ENCODE data around the gene GPC3.

The GPC3 gene

GRCh38 chrX:133523081-133523487, 462.3 kb downstream of the GPC3 start:
- H2AFZ ChIP-seq (ENCODE audit: low read length): no peak overlapping the region
- H2BK120ac ChIP-seq (ENCODE audit: low read depth, low read length): no peak overlapping the region
- no peak overlapping the region for H3K23ac ChIP-seq (ENCODE audit: low read depth, low read length, poor library complexity)
- H3K27ac ChIP-seq (replicated peaks; ENCODE audit: low read length): no peak overlapping the region
- no peaks in the 10 kb centered on the region for H3K9me3 ChIP-seq (replicated peaks in 1 of 2; ENCODE audit: control insufficient read depth in 2 of 2, insufficient read depth in 1 of 2, low read depth in 1 of 2, low read length in 2 of 2)
- no peak overlapping the region for H4K8ac ChIP-seq (ENCODE audit: low read depth, low read length)
- no peak overlapping the region for H2BK15ac ChIP-seq (ENCODE audit: low read length)
- H2AK5ac ChIP-seq (ENCODE audit: low read depth, low read length): no peak overlapping the region
- no peak overlapping the region for H4K91ac ChIP-seq (ENCODE audit: low read depth, low read length, poor library complexity)
- no peak overlapping the region for H3K4me2 ChIP-seq (ENCODE audit: insufficient read depth, low read length, poor library complexity, severe bottlenecking)
- no peak overlapping the region for H3K14ac ChIP-seq (ENCODE audit: low read length)
- no peak overlapping the region for H3K18ac ChIP-seq (ENCODE audit: low read length)
- H3K4me3 ChIP-seq (ENCODE audit: low read length in 2 of 2): no peak overlapping the region
- WGBS, 2 donors (ENCODE audit: extremely low coverage in 2 of 2, insufficient read length in 2 of 2, insufficient replicate concordance in 1 of 2): no CpG with 5 or more reads among the region's 5 CpGs
- H3K4ac ChIP-seq (ENCODE audit: low read length): no peak overlapping the region
- H3K4me1 ChIP-seq (ENCODE audit: control insufficient read depth in 2 of 2, insufficient read depth in 1 of 2, low read depth in 1 of 2, low read length in 2 of 2): no peaks in the 10 kb centered on the region
- H2BK5ac ChIP-seq (ENCODE audit: low read length): no peak overlapping the region
- H3K9ac ChIP-seq (ENCODE audit: low read depth, low read length, poor library complexity): no peak overlapping the region
- DNase-seq (ENCODE audit: low spot score): no peak
- no peaks in the 10 kb centered on the region for H3K36me3 ChIP-seq (replicated peaks in 1 of 2; ENCODE audit: control insufficient read depth in 2 of 2, insufficient read depth in 2 of 2, low read length in 2 of 2)
- no peaks in the 10 kb centered on the region for H3K27me3 ChIP-seq (ENCODE audit: control insufficient read depth in 3 of 3, insufficient read depth in 3 of 3, low read depth in 1 of 3, low read length in 3 of 3)
- H2BK12ac ChIP-seq (ENCODE audit: low read length): no peak overlapping the region
- H3K79me1 ChIP-seq (ENCODE audit: low read depth, low read length): no peaks in the 10 kb centered on the region

- Histone ChIP-seq H3K79me1 (ENCODE audit: low read depth, low read length) (no peaks in the 10 kb centered on the region), H4K8ac (ENCODE audit: low read depth, low read length) (no peak overlapping the region), H2BK15ac (ENCODE audit: low read length) (no peak overlapping the region), H3K27me3 (ENCODE audit: control insufficient read depth in 3 of 3, insufficient read depth in 3 of 3, low read depth in 1 of 3, low read length in 3 of 3) (no peaks in the 10 kb centered on the region), H4K91ac (ENCODE audit: low read depth, low read length, poor library complexity) (no peak overlapping the region), H2BK12ac (ENCODE audit: low read length) (no peak overlapping the region), H3K4me1 (ENCODE audit: control insufficient read depth in 2 of 2, insufficient read depth in 1 of 2, low read depth in 1 of 2, low read length in 2 of 2) (no peaks in the 10 kb centered on the region), H2AK5ac (ENCODE audit: low read depth, low read length) (no peak overlapping the region), H3K14ac (ENCODE audit: low read length) (no peak overlapping the region), H2BK120ac (ENCODE audit: low read depth, low read length) (no peak overlapping the region), H3K4me3 (ENCODE audit: low read length in 2 of 2) (no peak overlapping the region), H2AFZ (ENCODE audit: low read length) (no peak overlapping the region), H3K23ac (ENCODE audit: low read depth, low read length, poor library complexity) (no peak overlapping the region), H3K4me2 (ENCODE audit: insufficient read depth, low read length, poor library complexity, severe bottlenecking) (no peak overlapping the region), H3K27ac (replicated peaks; ENCODE audit: low read length) (no peak overlapping the region), H3K9me3 (replicated peaks in 1 of 2; ENCODE audit: control insufficient read depth in 2 of 2, insufficient read depth in 1 of 2, low read depth in 1 of 2, low read length in 2 of 2) (no peaks in the 10 kb centered on the region), H3K36me3 (replicated peaks in 1 of 2; ENCODE audit: control insufficient read depth in 2 of 2, insufficient read depth in 2 of 2, low read length in 2 of 2) (no peaks in the 10 kb centered on the region), H2BK5ac (ENCODE audit: low read length) (no peak overlapping the region), H3K18ac (ENCODE audit: low read length) (no peak overlapping the region), H3K9ac (ENCODE audit: low read depth, low read length, poor library complexity) (no peak overlapping the region), H3K4ac (ENCODE audit: low read length) (no peak overlapping the region)
- DNase-seq (ENCODE audit: low spot score): no peak
- no CpG with 5 or more reads among the region's 3 CpGs for WGBS, 2 donors (ENCODE audit: extremely low coverage in 2 of 2, insufficient read length in 2 of 2, insufficient replicate concordance in 1 of 2)
These were observed 468.7 kb downstream of the GPC3 start for GRCh38 chrX:133516686-133517085.

- Histone ChIP-seq H2BK15ac (ENCODE audit: low read length) (no peak overlapping the region), H4K91ac (ENCODE audit: low read depth, low read length, poor library complexity) (no peak overlapping the region), H3K4me2 (ENCODE audit: insufficient read depth, low read length, poor library complexity, severe bottlenecking) (no peak overlapping the region), H4K8ac (ENCODE audit: low read depth, low read length) (no peak overlapping the region), H3K9me3 (replicated peaks in 1 of 2; ENCODE audit: control insufficient read depth in 2 of 2, insufficient read depth in 1 of 2, low read depth in 1 of 2, low read length in 2 of 2) (no peaks in the 10 kb centered on the region), H3K4me3 (ENCODE audit: low read length in 2 of 2) (no peak overlapping the region), H2AFZ (ENCODE audit: low read length) (no peak overlapping the region), H3K14ac (ENCODE audit: low read length) (no peak overlapping the region), H2AK5ac (ENCODE audit: low read depth, low read length) (no peak overlapping the region), H3K27ac (replicated peaks; ENCODE audit: low read length) (no peak overlapping the region), H3K4ac (ENCODE audit: low read length) (no peak overlapping the region), H3K27me3 (ENCODE audit: control insufficient read depth in 3 of 3, insufficient read depth in 3 of 3, low read depth in 1 of 3, low read length in 3 of 3) (peaks cover 0 to 2% (median 0%) of the 10 kb centered on the region in 3 experiments), H3K79me1 (ENCODE audit: low read depth, low read length) (no peaks in the 10 kb centered on the region), H3K9ac (ENCODE audit: low read depth, low read length, poor library complexity) (no peak overlapping the region), H3K23ac (ENCODE audit: low read depth, low read length, poor library complexity) (no peak overlapping the region), H2BK120ac (ENCODE audit: low read depth, low read length) (no peak overlapping the region), H3K18ac (ENCODE audit: low read length) (no peak overlapping the region), H2BK5ac (ENCODE audit: low read length) (no peak overlapping the region), H3K4me1 (ENCODE audit: control insufficient read depth in 2 of 2, insufficient read depth in 1 of 2, low read depth in 1 of 2, low read length in 2 of 2) (no peaks in the 10 kb centered on the region), H3K36me3 (replicated peaks in 1 of 2; ENCODE audit: control insufficient read depth in 2 of 2, insufficient read depth in 2 of 2, low read length in 2 of 2) (no peaks in the 10 kb centered on the region), H2BK12ac (ENCODE audit: low read length) (no peak overlapping the region)
- no CpG with 5 or more reads among the region's 1 CpG for WGBS, 2 donors (ENCODE audit: extremely low coverage in 2 of 2, insufficient read length in 2 of 2, insufficient replicate concordance in 1 of 2)
- DNase-seq (ENCODE audit: low spot score): no peak
These were observed 470.9 kb downstream of the GPC3 start for GRCh38 chrX:133514486-133514885.

GRCh38 chrX:133513123-133513522, 472.3 kb downstream of the GPC3 start:
- WGBS, 2 donors (ENCODE audit: extremely low coverage in 2 of 2, insufficient read length in 2 of 2, insufficient replicate concordance in 1 of 2): no CpG with 5 or more reads among the region's 5 CpGs

More at GRCh38 chrX:133513123-133513522, 472.3 kb downstream of the GPC3 start:
- no peak overlapping the region for H3K18ac ChIP-seq (ENCODE audit: low read length)
- peaks cover 0 to 2% (median 0%) of the 10 kb centered on the region in 3 experiments for H3K27me3 ChIP-seq (ENCODE audit: control insufficient read depth in 3 of 3, insufficient read depth in 3 of 3, low read depth in 1 of 3, low read length in 3 of 3)
- H3K4me1 ChIP-seq (ENCODE audit: control insufficient read depth in 2 of 2, insufficient read depth in 1 of 2, low read depth in 1 of 2, low read length in 2 of 2): no peaks in the 10 kb centered on the region
- no peak overlapping the region for H3K4ac ChIP-seq (ENCODE audit: low read length)
- H3K4me3 ChIP-seq (ENCODE audit: low read length in 2 of 2): no peak overlapping the region
- H2BK120ac ChIP-seq (ENCODE audit: low read depth, low read length): no peak overlapping the region
- H4K8ac ChIP-seq (ENCODE audit: low read depth, low read length): no peak overlapping the region
- H3K4me2 ChIP-seq (ENCODE audit: insufficient read depth, low read length, poor library complexity, severe bottlenecking): no peak overlapping the region
- no peak overlapping the region for H2BK5ac ChIP-seq (ENCODE audit: low read length)
- no peak for DNase-seq (ENCODE audit: low spot score)
- no peak overlapping the region for H2AK5ac ChIP-seq (ENCODE audit: low read depth, low read length)
- no peak overlapping the region for H3K14ac ChIP-seq (ENCODE audit: low read length)
- no peak overlapping the region for H3K23ac ChIP-seq (ENCODE audit: low read depth, low read length, poor library complexity)
- H3K36me3 ChIP-seq (replicated peaks in 1 of 2; ENCODE audit: control insufficient read depth in 2 of 2, insufficient read depth in 2 of 2, low read length in 2 of 2): no peaks in the 10 kb centered on the region
- no peak overlapping the region for H2AFZ ChIP-seq (ENCODE audit: low read length)
- no peaks in the 10 kb centered on the region for H3K9me3 ChIP-seq (replicated peaks in 1 of 2; ENCODE audit: control insufficient read depth in 2 of 2, insufficient read depth in 1 of 2, low read depth in 1 of 2, low read length in 2 of 2)
- H3K9ac ChIP-seq (ENCODE audit: low read depth, low read length, poor library complexity): no peak overlapping the region
- no peak overlapping the region for H3K27ac ChIP-seq (replicated peaks; ENCODE audit: low read length)
- H2BK12ac ChIP-seq (ENCODE audit: low read length): no peak overlapping the region
- no peaks in the 10 kb centered on the region for H3K79me1 ChIP-seq (ENCODE audit: low read depth, low read length)
- no peak overlapping the region for H2BK15ac ChIP-seq (ENCODE audit: low read length)
- no peak overlapping the region for H4K91ac ChIP-seq (ENCODE audit: low read depth, low read length, poor library complexity)
